ENCODE data around the gene CRTAC1. TPM values are rescaled to one million over a fixed set of nuclear protein-coding genes. Genes with fewer than 3 reads are reported as not detected.

Gene CRTAC1
- total RNA-seq, 1 experiment from 2014 or later, result 0.20 TPM

DNA sequence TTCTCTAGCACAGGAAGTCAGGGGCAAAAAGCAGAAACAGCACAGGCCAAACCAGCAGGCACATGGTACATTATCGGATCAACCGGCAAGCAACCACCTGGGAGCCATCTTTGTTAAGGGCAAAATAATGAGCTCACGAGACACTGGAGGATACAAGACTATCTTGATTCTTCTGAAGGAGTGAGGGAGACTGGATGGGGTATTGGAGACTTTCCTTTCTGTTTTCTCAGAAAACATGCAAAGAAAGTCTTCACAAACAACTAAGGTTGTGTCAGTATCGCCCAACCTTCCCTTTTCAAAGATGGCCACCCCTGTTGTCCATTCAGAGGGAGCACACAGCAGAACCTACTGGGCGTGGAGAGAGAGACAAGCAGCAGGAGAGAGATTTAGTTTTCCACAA is 151.2 kb downstream of the CRTAC1 start:
- no TSS peak for BruUV-seq (replicated peaks)
- Histone ChIP-seq H3K27me3 (ENCODE audit: insufficient read depth, low read length) (no peaks in the 10 kb centered on the region), H2AFZ (ENCODE audit: low read depth, low read length, poor library complexity, severe bottlenecking) (peak overlapping the region; percentile 94), H3K4me1 (ENCODE audit: control insufficient read depth in 1 of 2, insufficient read depth in 2 of 2, low read length in 2 of 2) (peaks cover 14 to 28% of the 10 kb centered on the region in 2 experiments), H4K20me1 (ENCODE audit: insufficient read depth) (no peaks in the 10 kb centered on the region), H3K79me2 (ENCODE audit: insufficient read depth, low read length) (no peaks in the 10 kb centered on the region), H3K9me3 (ENCODE audit: control insufficient read depth in 1 of 2, insufficient read depth in 1 of 2, low read depth in 1 of 2, low read length in 2 of 2) (no peaks in the 10 kb centered on the region), H3K36me3 (ENCODE audit: control insufficient read depth in 1 of 2, insufficient read depth in 2 of 2, low read length in 2 of 2) (no peaks in the 10 kb centered on the region), H3K9me2 (ENCODE audit: insufficient read depth) (no peaks in the 10 kb centered on the region), H3K27ac (ENCODE audit: low read depth, low read length) (no peak overlapping the region), H3K4me3 (replicated peaks in 1 of 2; ENCODE audit: low read depth in 1 of 2, low read length in 2 of 2) (no peak overlapping the region), H3K9ac (ENCODE audit: low read length) (no peak overlapping the region), H3K4me2 (ENCODE audit: low read length) (0 out of 2 replicates have a peak overlapping the region, but pooled peaks have one; percentile 4)
- no peak for ATAC-seq
- RAD21 ChIA-PET (ENCODE audit: low non-redundant PET in 1 of 2, low total read pairs in 2 of 2, uncharacterized antibody in 2 of 2, unreplicated experiment in 2 of 2), result no interaction called here
- CTCF ChIA-PET, result no interaction called here
- intact Hi-C loops (cut with micrococcal nuclease), result no loop called here
- POLR2A ChIA-PET, result interaction anchor here (1.2 to 1.6 kb wide), 2 partner anchors 10 to 255 kb away, joined by 3 to 6 read pairs; partner anchors contain the start of gene R3HCC1L
- DNase-seq (ENCODE audit: low read depth, low spot score), result peak; percentile 21
- TF ChIP-seq FOSL1 (IDR thresholded peaks at IDR 0.05; ENCODE audit: low read depth) (no peak), SP1 (IDR thresholded peaks at IDR 0.05; ENCODE audit: low read depth) (no peak), RAD21 (IDR thresholded peaks at IDR 0.05; ENCODE audit: low read depth) (no peak), CBX3 (IDR thresholded peaks at IDR 0.05; ENCODE audit: low read depth) (no peak), SIN3A (IDR thresholded peaks at IDR 0.05; ENCODE audit: low read depth) (no peak), YY1 (IDR thresholded peaks at IDR 0.05; ENCODE audit: extremely low read depth, insufficient replicate concordance, low read depth, low read length) (peak; percentile 96), EZH2phosphoT487 (IDR thresholded peaks at IDR 0.05; ENCODE audit: borderline replicate concordance) (no peak), EGR1 (IDR thresholded peaks at IDR 0.05; ENCODE audit: low read depth) (peak; percentile 48)
- TF ChIP-seq, protein P1, sequence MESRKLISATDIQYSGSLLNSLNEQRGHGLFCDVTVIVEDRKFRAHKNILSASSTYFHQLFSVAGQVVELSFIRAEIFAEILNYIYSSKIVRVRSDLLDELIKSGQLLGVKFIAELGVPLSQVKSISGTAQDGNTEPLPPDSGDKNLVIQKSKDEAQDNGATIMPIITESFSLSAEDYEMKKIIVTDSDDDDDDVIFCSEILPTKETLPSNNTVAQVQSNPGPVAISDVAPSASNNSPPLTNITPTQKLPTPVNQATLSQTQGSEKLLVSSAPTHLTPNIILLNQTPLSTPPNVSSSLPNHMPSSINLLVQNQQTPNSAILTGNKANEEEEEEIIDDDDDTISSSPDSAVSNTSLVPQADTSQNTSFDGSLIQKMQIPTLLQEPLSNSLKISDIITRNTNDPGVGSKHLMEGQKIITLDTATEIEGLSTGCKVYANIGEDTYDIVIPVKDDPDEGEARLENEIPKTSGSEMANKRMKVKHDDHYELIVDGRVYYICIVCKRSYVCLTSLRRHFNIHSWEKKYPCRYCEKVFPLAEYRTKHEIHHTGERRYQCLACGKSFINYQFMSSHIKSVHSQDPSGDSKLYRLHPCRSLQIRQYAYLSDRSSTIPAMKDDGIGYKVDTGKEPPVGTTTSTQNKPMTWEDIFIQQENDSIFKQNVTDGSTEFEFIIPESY (IDR thresholded peaks at IDR 0.05; ENCODE audit: extremely low read depth, insufficient replicate concordance, low read length), result no peak
- TF ChIP-seq, protein P2, sequence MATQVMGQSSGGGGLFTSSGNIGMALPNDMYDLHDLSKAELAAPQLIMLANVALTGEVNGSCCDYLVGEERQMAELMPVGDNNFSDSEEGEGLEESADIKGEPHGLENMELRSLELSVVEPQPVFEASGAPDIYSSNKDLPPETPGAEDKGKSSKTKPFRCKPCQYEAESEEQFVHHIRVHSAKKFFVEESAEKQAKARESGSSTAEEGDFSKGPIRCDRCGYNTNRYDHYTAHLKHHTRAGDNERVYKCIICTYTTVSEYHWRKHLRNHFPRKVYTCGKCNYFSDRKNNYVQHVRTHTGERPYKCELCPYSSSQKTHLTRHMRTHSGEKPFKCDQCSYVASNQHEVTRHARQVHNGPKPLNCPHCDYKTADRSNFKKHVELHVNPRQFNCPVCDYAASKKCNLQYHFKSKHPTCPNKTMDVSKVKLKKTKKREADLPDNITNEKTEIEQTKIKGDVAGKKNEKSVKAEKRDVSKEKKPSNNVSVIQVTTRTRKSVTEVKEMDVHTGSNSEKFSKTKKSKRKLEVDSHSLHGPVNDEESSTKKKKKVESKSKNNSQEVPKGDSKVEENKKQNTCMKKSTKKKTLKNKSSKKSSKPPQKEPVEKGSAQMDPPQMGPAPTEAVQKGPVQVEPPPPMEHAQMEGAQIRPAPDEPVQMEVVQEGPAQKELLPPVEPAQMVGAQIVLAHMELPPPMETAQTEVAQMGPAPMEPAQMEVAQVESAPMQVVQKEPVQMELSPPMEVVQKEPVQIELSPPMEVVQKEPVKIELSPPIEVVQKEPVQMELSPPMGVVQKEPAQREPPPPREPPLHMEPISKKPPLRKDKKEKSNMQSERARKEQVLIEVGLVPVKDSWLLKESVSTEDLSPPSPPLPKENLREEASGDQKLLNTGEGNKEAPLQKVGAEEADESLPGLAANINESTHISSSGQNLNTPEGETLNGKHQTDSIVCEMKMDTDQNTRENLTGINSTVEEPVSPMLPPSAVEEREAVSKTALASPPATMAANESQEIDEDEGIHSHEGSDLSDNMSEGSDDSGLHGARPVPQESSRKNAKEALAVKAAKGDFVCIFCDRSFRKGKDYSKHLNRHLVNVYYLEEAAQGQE (IDR thresholded peaks at IDR 0.05; ENCODE audit: low read depth), result no peak
- TF ChIP-seq, protein P3, sequence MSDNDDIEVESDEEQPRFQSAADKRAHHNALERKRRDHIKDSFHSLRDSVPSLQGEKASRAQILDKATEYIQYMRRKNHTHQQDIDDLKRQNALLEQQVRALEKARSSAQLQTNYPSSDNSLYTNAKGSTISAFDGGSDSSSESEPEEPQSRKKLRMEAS (IDR thresholded peaks at IDR 0.05), result peak; percentile 24; the same call in 1 of the 2 replicates

All from HCT116 (cell line).